ENCODE results near the gene PALM.
"Not testable (repeated sequence)": the region's sequence is repeated elsewhere in the genome, so short reads cannot be mapped to it uniquely, and the experiment has no call there.

The PALM gene

DNA sequence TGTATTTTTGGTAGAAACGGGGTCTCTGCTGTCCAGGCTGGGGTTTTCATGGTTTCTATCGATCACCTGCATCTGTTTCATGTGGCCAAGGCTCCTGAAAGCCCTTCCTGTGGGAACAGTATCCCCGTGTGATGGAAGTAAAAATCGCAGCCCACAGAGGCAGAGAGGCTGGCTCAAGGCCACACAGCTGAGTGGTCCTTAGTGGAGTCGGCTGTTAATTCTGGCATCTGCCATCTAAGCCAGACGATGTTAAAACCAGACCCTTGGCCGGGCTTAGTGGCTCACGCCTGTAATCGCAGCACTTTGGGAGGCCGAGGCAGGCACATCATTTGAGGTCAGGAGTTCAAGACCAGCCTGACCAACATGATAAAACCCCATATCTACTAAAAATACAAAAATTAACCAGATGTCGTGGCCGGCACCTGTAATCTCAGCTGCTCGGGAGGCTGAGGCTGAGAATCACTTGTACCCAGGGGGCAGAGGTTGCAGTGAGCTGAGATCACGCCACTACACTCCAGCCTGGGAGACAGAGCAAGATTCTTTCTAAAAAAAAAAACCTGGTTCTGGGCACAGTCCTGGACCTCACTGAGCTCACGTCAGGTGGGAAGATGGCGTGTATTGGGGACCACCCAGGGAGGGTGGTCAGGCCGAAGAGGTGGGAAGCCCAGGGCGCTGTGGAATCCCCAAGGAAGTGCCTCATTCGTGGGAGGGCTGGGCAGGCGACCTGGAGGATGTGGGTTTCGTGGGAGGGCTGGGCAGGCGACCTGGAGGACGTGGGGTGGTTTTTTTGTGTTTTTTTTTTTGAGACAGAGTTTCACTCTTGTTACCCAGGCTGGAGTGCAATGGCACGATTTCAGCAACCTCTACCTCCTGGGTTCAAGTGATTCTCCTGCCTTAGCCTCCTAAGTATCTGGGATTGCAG is 23.7 kb downstream of the PALM start:
- DNase-seq: no peak

DNA sequence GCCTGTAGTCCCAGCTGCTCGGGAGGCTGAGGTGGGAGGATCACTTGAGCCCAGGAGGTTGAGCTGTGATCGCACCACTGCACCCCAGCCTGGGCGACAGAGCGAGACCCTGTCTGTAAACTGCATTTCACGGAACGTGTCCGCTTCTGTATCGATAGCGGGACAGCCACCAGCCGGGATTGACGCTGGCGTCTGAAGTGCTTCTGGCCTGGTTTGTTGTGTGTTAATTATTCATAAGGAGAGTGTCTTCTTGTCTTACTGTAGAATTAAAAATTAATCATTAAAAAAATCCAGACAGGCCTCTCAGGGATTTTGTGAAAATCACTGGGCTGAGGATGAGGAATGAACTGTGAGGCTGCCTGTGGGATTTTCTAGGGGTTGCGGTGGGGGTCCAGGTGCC is 26.0 kb downstream of the PALM start:
- no peak for DNase-seq

DNA sequence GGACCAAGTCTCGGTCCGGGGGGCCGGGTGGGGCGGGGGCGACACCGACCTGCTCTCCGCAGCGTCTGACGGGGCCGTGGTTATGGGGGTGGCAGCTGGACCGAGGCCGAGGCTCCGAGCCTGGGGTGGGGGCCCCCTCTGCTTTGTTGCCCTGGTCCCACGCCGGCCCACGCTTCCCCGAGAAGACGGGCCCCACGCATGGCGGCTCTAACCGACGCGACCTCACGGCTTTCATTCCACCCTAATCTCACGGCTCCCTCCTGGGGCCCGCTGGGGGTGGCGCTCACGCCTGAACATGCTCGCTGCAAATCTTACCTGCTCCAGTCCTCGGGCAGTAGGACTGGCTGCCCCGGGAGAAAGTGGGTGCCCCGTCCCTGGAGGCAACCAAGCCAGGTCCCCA is 27.4 kb downstream of the PALM start:
- DNase-seq: no peak

DNA sequence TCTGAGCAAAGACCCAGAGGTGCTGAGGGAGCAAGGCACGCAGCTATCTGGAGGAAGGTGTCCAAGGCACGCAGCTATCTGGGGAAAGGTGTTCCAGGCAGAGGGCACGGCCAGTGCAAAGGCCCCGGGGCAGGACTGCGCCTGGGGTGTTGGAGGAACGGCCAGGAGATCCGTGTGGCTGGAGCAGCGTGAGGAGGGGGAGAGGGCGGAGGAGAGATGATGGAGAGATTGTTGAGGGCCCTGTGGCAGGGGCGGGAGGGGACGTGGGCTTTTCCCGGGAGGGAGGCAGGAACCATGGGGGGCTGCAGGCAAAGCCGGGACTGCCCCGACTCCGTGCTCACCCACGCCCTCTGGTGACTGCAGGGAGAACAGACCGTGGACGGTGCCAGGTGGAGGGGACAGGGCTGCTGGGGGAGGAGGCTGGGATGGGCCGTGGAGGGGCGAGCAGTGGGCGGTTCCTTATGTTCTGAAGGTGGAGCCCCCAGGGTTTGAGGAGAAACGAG is 28.9 kb downstream of the PALM start:
- DNase-seq: peak; percentile 31

DNA sequence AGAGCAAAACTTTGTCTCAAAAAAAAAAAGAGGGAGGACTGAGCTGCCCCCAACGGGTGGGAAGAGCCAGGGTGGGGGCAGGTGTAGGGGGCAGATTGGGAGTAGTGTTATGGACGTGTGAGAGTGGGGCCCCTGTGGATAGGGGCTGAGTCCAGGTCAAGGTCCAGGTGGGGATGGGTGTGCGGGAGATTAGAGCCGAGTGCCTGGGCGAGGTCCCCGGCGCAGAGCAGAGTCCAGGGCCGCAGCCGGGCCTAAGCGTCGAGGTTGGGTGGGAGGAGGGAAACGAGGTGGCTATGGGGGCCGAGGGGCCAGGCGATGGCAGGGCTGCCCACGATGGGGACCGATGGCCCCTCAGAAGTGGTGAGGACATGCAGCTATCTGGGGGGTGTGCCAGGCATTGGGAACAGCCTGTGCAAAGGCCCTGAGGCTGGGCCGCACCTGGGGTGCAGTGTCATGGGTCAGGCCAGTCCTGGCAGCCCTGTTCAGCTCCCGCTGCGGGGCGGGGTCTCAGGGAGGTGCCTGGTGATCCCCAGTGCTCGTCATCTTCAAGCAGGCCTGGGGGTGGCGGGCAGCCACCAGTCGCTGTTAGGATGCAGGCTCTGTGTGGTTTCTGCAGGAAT is 29.9 kb downstream of the PALM start:
- DNase-seq: no peak

DNA sequence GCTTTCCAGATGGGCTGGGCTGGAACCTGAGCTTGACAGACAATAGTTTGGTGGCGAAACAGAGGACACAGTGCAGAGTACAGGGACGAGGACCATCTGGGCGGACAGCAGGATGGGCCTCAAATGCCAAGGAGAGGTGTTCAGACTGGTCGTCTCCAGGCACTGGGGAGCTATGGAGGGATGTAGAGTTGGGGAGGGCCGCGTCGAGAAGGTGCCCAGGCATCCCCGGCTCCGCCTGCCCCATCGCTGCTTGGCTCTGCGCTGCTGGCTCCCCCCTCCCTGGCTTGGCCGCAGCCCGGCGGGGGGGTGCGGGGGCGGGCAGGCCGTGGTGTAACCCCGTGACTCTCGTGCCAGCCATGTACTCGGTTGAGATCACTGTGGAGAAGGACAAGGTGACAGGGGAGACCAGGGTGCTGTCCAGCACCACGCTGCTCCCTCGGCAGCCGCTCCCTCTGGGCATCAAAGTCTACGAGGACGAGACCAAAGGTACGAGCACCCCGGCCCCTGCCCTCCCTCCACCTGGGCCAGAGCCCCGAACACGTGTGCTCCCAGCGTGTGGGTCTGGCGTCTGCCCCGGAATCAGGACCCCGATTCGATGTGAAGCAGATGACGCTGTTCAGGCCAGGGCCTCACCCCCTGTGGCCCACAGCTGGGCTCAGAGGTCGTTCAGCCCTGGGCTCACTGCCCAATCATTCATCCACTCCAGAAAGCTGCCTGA is 31.4 kb downstream of the PALM start:
- DNase-seq: no peak

DNA sequence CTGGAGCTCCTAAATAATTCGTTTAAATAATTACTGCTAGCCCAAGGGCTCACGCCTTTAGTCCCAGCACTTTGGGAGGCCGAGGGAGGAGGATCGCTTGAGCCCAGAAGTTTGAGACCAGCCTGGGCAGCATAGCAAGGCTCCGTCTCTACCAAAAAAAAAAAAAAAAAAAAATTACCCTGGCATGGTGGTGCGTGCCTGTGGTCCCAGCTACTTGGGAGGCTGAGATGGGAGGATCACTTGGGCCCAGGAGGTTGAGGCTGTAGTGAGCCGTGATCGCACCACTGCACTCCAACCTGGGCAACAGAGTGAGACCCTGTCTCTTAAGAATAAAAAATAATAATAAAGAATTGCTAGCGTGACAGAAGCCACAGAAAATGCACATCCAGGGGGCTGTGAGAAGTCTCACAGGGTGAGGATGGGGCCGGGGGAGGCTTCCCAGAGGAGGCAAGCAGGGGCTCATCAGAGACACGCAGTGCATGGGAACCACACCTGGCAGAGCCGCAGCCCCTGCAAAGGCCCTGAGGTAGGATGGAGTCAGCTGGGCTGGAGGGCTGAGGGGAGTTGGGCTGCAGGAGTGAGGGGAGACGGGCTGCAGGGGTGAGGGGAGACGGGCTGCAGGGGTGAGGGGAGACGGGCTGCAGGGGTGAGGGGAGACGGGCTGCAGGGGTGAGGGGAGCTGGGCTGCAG is 32.2 kb downstream of the PALM start:
- not testable (repeated sequence) for DNase-seq

DNA sequence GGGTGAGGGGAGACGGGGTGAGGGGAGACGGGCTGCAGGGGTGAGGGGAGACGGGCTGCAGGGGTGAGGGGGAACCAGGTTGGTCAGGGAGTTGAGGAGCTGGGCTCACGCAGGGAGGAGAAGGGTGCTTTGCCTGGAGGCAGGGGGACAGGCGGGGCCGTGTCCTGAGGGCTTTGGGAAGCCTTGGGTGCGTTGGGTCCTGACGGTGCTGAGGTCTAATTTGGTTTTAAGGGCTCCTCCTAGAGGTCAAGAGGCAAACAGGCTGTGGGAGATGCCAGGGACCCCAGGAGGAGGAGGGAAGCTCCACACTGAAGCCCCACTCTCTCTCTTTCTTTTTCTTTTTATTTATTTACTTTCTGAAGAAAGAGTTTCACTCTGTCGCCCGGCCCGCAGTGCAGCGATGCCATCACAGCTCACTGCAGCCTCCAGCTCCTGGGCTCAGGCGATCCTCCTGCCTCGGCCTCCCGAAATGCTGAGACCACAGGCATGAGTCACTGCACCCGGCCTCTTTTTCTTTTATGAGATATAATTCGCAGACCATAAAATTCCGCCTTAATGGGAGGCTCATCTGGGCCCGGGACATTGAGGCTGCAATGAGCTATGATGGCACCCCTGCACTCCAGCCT is 32.9 kb downstream of the PALM start:
- no peak for DNase-seq

DNA sequence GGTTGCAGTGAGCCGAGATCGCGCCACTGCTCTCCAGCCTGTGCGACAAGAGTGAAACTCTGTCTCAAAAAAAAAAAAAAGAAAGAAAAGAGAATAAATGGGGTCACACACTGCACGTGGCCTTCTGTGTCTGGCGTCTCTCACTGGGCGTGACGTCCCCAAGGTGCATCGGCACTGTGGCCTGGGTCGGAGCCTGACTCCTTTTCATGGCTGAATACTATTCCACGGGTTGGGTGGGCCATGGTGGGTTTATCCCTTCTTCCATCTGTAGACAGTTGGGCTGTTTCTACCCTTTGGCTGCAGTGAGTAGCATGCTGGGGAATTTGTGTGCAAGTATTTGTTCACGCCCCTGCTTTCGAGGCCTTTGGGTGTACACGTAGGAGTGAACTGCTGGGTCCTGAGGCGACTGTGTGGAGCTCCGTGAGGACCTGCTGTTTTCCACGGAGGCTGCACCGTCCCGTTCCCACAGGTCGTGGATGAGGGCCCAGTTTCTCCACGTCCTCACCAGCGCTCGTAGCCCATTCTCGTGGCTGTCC is 33.9 kb downstream of the PALM start:
- DNase-seq: no peak

DNA sequence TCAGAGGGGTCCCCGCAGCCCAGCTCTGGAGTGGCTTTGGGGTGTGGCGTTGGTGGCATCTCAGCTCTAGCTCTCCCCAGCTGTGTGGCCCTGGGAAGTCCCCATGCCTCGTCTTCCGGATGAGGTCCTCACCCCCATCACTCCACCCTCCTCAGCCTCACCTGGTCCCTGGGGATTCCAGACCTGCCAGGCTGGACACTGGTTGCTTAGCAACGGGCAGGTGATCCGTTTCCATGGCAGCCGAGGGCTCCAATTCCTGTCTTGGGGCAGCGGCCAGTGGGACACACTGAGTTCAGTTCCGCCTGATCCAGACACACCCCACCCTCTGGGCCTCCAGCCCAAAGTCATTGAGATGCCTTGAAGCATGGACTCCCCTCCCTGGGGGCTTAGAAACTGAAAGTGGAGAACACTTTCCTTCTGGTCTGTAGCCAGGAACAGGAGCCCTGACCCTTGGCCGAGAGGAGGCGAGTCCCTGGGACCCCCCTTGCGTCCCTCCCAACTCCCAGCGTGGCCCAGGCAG is 34.5 kb downstream of the PALM start:
- no peak for DNase-seq

DNA sequence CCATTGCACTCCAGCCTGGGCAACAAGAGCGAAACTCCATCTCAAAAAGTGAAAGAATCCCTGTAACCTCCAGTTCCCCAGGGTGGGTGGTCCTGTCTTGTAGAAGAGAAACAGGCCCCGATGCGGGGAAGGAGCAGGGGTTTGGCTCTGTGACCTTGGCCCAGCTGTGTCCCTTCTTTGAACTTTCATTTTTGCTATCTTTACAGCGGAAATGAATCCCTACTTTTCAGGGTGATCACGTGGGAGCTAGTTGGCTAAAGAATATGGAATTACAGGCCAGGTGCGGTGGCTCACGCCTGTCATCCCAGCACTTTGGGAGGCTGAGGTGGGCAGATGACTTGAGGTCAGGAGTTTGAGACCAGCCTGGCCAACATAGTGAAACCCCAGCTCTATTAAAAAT is 36.4 kb downstream of the PALM start:
- DNase-seq: peak; percentile 14

DNA sequence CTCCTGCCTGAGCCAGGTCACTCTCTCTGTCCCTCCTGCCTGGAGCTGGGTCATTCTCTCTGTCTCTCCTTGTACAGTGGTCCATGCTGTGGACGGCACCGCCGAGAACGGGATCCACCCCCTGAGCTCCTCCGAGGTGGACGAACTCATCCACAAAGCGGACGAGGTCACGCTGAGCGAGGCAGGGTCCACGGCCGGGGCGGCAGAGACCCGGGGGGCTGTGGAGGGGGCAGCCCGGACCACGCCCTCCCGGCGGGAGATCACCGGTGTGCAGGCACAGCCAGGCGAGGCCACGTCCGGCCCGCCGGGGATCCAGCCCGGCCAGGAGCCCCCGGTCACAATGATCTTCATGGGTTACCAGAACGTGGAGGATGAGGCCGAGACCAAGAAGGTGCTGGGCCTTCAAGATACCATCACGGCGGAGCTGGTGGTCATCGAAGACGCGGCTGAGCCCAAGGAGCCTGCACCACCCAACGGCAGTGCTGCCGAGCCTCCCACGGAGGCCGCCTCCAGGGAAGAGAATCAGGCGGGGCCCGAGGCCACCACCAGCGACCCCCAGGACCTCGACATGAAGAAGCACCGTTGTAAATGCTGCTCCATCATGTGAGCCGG is 37.6 kb downstream of the PALM start:
- no peak for DNase-seq

DNA sequence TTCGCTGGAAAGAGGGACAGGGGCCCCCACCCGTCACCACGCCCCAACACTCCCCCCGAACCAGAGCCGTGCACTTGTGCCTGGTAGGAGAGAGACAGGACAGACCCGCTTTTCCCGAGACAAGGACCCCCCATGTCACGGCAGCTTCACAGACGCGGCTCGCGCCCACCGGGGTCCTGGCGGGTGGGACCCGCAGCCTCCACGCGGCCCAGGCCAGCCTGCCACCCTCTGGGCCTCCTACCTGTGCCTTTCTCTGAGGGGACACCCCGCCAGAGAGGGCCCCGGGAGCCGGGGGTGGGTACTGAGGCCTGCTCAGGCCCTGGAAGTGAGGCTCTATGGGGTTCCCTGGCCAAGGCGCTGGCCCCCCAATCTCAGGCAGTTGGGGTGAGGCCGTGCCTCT is 38.2 kb downstream of the PALM start:
- DNase-seq: no peak

DNA sequence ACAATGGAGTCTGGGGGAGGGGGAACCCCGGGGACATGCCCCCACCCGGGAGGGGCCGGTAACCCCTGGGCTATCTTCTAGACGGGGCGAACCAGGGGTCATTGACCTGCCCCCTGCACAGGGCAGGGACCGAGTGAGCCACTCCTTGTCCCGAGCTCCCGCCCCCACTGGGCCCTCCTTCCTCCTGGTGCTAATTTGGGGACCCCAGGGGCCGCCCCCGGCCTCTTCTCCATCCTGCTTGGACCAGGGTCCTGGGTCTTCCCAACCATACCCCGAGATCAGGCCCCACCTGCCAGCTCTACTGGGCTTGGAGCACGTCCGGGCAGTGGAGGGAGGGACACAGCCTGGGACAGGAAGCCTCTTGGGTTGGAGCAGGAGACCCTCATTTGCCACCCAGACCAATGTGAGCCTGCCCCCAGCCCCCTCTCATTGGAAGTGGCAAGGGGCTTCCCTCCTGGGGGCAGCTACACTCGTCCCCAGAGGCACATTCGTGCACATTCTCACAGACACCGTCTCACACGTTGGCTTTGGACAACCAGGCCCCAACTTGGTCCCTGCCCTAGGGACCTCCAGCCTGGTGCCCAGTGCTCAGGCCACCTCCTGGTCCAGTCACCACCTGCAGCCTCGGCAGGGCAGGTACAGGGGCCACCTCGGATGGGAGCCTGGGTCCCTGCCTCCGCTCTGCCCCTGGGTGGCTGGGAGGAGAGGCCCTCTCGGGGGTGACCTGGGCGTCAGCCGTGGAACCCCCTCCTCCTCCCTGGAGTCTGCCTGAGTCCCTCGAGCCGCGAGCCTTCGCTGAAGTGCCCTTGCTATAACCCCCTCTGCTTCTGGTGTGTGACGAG is 38.9 kb downstream of the PALM start:
- DNase-seq: no peak

DNA sequence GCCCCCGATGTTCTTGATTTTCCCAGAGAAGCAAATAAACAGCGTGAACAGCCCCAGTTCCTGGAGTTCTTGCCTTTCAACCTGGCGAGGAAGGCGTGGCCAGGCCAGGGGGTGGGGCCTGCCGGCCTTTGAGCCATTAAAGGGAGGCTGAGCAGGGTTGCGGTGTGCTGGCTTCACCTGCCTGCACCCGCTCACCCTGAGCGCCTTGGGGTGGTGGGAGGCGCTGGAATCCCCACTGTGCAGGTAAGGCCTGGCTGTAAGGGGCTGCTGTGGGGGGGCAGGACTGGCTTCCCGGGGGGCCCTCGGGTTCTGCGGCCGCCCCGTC is 39.5 kb downstream of the PALM start:
- no peak for DNase-seq

DNA sequence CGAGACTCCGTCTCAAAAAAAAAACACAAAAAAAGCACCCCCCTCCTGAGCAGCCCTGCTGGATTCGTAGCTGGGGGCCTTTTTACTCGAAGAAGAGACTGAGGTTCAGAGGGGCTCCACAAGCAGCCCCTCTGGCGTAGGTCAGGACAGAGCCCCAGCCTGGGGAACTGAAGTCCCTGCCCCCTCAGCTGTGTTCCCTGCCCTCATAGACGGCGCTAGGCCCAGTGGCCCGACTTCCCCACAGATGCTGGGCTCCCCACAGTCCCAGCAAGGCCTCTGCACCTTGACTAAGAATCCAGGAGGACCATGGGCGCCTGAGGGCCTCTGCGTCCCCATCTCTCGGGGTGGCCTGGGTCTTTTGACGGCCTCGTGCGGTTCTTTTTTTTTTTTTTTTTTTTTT is 41.1 kb downstream of the PALM start:
- DNase-seq: no peak

DNA sequence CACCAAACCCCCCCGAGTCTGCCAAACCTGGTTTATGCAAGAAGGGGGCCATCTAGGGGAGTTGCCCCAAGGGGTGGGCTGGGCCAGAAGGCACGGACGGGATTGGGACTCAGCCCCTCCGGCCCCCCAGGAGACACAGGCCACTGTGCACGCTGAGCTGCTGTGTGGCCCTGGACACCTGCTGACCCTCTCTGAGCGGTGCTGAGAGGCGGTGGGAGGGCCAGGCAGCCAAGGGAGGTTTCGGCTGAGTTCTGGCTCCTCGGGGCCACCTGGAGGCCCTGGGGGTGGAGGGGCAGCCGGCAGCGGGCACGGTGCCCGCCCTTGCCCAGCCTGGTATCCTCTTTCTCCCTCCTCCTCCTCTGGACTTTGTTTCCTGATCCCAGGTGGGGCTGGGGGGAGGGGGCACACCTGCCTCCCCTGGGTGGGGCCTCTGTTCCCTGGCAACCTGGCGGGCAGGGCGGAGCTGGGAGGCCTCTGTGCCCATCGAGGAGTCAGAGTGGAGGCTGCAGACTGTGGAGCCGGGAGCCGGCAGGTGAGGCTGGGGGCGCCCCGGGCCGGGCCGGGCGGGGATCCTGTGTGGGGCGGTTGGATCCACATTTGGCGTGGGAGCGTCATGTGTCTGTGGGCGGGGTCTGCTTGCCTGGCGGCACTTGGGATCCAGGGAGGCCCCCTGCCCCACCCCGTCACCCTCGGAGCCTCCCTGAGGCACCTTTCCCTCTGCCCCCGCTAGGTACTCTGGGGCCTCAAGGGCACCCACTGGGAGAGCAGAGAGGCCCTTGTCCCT is 42.1 kb downstream of the PALM start, which contains the start of gene MISP:
MISP (plus strand) TSS at position 473 of the 784 bp plus-strand sequence. CDS start 5,835 bp downstream, outside the sequence.
- no peak for DNase-seq

DNA sequence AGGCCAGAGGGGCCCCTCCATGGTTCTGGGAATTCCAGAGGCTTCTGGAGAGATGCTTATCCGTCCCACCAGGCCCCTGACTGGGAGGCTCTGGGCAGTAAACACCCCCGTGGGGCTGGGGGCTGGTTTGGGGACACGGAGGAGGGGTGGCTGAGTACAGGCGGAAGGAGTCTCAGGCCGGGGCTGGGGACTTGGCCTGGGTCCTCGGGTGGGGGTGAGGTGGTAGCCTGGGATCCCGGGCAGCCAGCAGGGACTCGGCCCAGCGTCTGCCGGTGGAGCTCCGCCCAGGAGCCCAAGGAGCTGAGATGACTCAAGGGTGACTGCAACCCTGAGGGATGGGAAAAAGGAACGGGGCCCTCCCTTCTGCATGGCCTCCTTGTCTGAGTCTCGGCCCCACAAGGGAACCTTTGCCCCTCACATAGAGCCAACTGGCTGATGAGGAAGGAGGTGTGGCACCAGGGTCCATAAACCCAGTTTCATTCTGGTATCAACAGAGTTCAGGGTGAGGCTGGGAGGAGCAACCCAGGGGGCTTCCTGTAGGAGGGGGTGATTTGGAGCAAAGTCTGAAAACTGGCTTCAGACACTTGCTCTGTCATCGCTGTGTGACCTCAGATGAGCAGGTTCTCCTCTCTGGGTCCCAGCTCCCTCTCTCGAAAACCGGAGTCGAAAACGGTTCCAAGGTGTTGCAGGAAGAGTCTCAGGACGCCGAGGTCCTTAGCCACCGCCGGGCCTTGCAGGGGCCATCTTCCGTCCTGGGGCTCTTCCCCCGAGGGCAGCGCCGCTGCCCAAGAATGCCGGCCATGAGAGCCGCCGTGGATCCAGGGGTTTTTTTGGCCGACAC is 43.0 kb downstream of the PALM start:
- DNase-seq: peak; percentile 80
